Measurements from ENCODE around the gene TFB2M.
A peak's percentile ranks its signal among the peaks of the same experiment; 100 is the strongest.

Gene TFB2M

DNA sequence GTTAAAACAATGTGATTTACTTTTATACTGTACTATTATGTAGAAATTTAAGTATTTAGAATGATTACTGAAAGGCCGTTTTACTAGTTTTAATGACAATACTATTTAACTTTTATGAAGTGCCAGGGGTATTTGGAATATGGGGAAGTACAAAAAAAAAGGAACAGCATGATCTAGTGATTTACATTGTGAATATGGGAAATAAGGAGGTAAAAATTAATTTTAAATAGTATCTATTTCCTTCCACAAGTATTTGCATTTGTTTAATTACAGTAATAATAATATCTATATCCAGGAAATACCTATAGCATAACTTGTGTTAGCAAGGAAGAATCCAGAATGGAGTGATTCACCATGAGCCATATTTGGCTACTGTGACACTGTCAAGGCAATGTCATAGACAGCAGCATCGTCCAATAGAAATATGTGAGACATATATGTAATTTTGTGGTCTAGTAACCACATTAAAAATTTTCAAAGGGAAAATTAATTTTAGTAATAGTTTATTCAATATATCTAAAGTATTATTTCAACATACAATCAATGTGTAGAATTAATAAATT is 22.2 kb upstream of the TFB2M start:
- H3K4me2 ChIP-seq (ENCODE audit: low read depth, low read length): no peak overlapping the region
- H3K4me1 ChIP-seq (ENCODE audit: low read length): peaks cover 38% of the 10 kb centered on the region
- peaks cover 22% of the 10 kb centered on the region for H3F3A ChIP-seq (ENCODE audit: insufficient read depth, low read length)
- no peaks in the 10 kb centered on the region for H3K27me3 ChIP-seq (replicated peaks; ENCODE audit: insufficient read depth, low read length)
- H2AFZ ChIP-seq (ENCODE audit: low read length): no peak overlapping the region
- H3K9me3 ChIP-seq (replicated peaks; ENCODE audit: insufficient read depth, low read length): no peaks in the 10 kb centered on the region
- no peak overlapping the region for H3K27ac ChIP-seq (ENCODE audit: low read length)
- no peaks in the 10 kb centered on the region for H4K20me1 ChIP-seq (ENCODE audit: insufficient read depth, low read length)
- H3K79me2 ChIP-seq (ENCODE audit: low read length): peaks cover 65% of the 10 kb centered on the region
- H3K4me3 ChIP-seq (ENCODE audit: low read length): no peak overlapping the region
- no peak overlapping the region for H3K9ac ChIP-seq (ENCODE audit: low read length)
- H3K9me2 ChIP-seq (replicated peaks; ENCODE audit: insufficient read depth, low read length): no peaks in the 10 kb centered on the region
- no peak for DNase-seq
- no peaks in the 10 kb centered on the region for H3K36me3 ChIP-seq (replicated peaks; ENCODE audit: insufficient read depth, low read length)
- TF ChIP-seq, protein P1, sequence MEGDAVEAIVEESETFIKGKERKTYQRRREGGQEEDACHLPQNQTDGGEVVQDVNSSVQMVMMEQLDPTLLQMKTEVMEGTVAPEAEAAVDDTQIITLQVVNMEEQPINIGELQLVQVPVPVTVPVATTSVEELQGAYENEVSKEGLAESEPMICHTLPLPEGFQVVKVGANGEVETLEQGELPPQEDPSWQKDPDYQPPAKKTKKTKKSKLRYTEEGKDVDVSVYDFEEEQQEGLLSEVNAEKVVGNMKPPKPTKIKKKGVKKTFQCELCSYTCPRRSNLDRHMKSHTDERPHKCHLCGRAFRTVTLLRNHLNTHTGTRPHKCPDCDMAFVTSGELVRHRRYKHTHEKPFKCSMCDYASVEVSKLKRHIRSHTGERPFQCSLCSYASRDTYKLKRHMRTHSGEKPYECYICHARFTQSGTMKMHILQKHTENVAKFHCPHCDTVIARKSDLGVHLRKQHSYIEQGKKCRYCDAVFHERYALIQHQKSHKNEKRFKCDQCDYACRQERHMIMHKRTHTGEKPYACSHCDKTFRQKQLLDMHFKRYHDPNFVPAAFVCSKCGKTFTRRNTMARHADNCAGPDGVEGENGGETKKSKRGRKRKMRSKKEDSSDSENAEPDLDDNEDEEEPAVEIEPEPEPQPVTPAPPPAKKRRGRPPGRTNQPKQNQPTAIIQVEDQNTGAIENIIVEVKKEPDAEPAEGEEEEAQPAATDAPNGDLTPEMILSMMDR (IDR thresholded peaks at IDR 0.05; ENCODE audit: low read length): no peak
- TF ChIP-seq EZH2 (optimal IDR thresholded peaks at IDR 0.05; ENCODE audit: low read depth, low read length): no peak
- no peak for TF ChIP-seq EZH2phosphoT487 (IDR thresholded peaks at IDR 0.05; ENCODE audit: low read length)

DNA sequence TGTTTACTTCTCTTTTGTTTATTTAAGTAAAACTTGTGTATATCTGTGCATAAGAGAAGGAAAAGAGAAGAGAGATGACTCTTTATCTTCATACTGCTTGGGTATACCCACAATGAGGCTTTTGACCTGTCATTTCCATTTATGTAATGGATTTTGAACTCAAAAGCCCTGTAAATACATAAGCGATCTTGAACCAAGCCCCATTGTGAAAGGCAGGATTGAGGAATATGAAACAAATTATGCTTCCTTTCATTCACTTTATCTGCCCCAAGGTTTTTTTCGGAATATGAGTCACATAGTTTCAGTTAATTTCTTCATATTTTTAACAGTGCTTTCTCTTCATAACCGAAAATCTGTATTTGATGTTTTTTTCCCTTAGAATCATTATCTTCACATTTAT is 21.5 kb upstream of the TFB2M start:
- no peak overlapping the region for H3K9ac ChIP-seq (ENCODE audit: low read length)
- H4K20me1 ChIP-seq (ENCODE audit: insufficient read depth, low read length): no peaks in the 10 kb centered on the region
- peak overlapping the region; percentile 22; the same call in 1 of the 2 replicates for H3K4me2 ChIP-seq (ENCODE audit: low read depth, low read length)
- no peak overlapping the region for H2AFZ ChIP-seq (ENCODE audit: low read length)
- no peaks in the 10 kb centered on the region for H3K9me3 ChIP-seq (replicated peaks; ENCODE audit: insufficient read depth, low read length)
- H3K4me1 ChIP-seq (ENCODE audit: low read length): peaks cover 36% of the 10 kb centered on the region
- TF ChIP-seq EZH2phosphoT487 (IDR thresholded peaks at IDR 0.05; ENCODE audit: low read length) (no peak), EZH2 (optimal IDR thresholded peaks at IDR 0.05; ENCODE audit: low read depth, low read length) (no peak)
- TF ChIP-seq, protein P1 (IDR thresholded peaks at IDR 0.05; ENCODE audit: low read length): no peak
- H3K27ac ChIP-seq (ENCODE audit: low read length): peak overlapping the region; percentile 19; the same call in 1 of the 2 replicates
- no peak for DNase-seq
- no peaks in the 10 kb centered on the region for H3K9me2 ChIP-seq (replicated peaks; ENCODE audit: insufficient read depth, low read length)
- H3K36me3 ChIP-seq (replicated peaks; ENCODE audit: insufficient read depth, low read length): no peaks in the 10 kb centered on the region
- no peaks in the 10 kb centered on the region for H3K27me3 ChIP-seq (replicated peaks; ENCODE audit: insufficient read depth, low read length)
- no peak overlapping the region for H3K4me3 ChIP-seq (ENCODE audit: low read length)
- peaks cover 65% of the 10 kb centered on the region for H3K79me2 ChIP-seq (ENCODE audit: low read length)
- H3F3A ChIP-seq (ENCODE audit: insufficient read depth, low read length): peaks cover 22% of the 10 kb centered on the region

DNA sequence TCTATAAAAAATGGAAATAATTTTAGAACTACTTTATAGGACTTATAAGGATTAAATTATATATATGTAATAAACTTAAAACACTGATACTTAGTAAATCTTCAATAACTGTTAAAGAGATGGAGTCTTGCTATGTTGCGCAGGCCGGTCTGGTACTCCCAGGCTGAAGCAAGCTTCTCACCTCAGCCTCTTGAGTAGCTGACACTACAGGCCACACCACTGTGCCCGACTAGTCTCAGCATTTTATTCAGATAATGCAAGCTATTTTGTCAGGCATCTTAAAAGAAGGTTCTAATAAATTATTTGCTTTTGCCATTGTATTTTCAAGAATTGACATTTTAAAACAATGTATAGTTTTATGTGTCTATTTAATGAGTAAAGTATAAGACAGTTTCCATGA is 21.0 kb upstream of the TFB2M start:
- H3K79me2 ChIP-seq (ENCODE audit: low read length): peaks cover 65% of the 10 kb centered on the region
- H3K4me1 ChIP-seq (ENCODE audit: low read length): peaks cover 30% of the 10 kb centered on the region
- peak overlapping the region; percentile 19; the same call in 1 of the 2 replicates for H3K27ac ChIP-seq (ENCODE audit: low read length)
- H3F3A ChIP-seq (ENCODE audit: insufficient read depth, low read length): peaks cover 22% of the 10 kb centered on the region
- H3K27me3 ChIP-seq (replicated peaks; ENCODE audit: insufficient read depth, low read length): no peaks in the 10 kb centered on the region
- no peak overlapping the region for H2AFZ ChIP-seq (ENCODE audit: low read length)
- TF ChIP-seq EZH2phosphoT487 (IDR thresholded peaks at IDR 0.05; ENCODE audit: low read length) (no peak), EZH2 (optimal IDR thresholded peaks at IDR 0.05; ENCODE audit: low read depth, low read length) (no peak)
- TF ChIP-seq, protein P1 (IDR thresholded peaks at IDR 0.05; ENCODE audit: low read length): no peak
- peak overlapping the region; percentile 22; the same call in 1 of the 2 replicates for H3K4me2 ChIP-seq (ENCODE audit: low read depth, low read length)
- no peak overlapping the region for H3K9ac ChIP-seq (ENCODE audit: low read length)
- H3K4me3 ChIP-seq (ENCODE audit: low read length): no peak overlapping the region
- no peaks in the 10 kb centered on the region for H3K9me3 ChIP-seq (replicated peaks; ENCODE audit: insufficient read depth, low read length)
- DNase-seq: no peak
- no peaks in the 10 kb centered on the region for H3K9me2 ChIP-seq (replicated peaks; ENCODE audit: insufficient read depth, low read length)
- no peaks in the 10 kb centered on the region for H3K36me3 ChIP-seq (replicated peaks; ENCODE audit: insufficient read depth, low read length)
- no peaks in the 10 kb centered on the region for H4K20me1 ChIP-seq (ENCODE audit: insufficient read depth, low read length)
